CD4-positive, alpha-beta T cell treated with Interleukin-4 for 4 hours (primary cell): ENCODE measurements around the gene SNED1.

Experiments used
- DNase-seq: peaks from one replicate; pipeline ENCODE4 v3.0.0-alpha.2; 2020

Gene SNED1

GRCh38 chr2:241049739-241050623, 51.6 kb downstream of the SNED1 start:
- DNase-seq: no peak

DNA sequence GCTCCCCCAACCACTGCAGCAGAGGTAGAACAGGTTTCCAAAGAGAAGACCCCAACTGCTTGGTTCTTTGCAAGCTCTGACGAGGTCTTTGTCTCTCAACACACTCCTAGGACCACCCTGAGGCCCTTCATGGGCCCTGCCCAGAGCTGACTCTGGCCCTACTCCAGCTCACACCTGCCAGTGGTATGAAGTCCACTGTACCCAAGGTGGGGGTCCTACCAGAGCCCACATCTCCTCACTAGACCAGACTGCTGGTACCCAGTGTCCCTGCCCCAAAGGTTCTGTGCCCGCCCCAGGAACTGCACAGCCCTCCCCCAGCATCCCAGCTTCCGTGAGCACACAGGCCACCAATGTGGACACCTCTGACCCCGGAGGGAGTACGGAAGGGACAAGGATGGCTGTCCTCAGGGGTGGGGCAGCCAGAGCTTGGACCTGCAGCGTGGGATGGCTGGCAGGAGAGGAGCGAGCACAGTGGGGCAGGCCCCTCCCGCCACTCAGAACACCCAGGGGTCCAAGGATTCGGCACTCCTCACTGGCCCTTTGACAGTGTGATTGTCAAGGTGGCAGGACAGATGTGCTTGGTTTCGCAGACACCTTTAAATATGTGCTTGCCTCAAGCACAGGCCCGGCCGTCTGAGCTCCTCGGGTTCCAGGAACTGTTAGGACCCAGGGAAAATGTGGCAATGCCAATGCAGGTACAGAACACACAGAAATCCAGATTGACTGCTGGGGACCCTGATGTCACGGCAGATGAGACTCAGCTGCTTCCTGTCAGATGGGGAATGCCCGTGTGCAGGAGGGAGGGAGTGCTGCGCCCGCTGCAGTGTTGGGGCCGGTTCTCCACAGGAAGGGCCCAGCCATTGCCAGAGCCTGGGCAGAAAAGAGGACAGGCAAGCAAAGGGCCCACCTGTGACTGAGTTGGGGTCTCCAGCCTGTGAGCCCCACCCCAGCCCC, 52.5 kb downstream of the SNED1 start:
- DNase-seq: no peak

- DNase-seq: no peak
These were observed 53.4 kb downstream of the SNED1 start for GRCh38 chr2:241051578-241052487.

DNA sequence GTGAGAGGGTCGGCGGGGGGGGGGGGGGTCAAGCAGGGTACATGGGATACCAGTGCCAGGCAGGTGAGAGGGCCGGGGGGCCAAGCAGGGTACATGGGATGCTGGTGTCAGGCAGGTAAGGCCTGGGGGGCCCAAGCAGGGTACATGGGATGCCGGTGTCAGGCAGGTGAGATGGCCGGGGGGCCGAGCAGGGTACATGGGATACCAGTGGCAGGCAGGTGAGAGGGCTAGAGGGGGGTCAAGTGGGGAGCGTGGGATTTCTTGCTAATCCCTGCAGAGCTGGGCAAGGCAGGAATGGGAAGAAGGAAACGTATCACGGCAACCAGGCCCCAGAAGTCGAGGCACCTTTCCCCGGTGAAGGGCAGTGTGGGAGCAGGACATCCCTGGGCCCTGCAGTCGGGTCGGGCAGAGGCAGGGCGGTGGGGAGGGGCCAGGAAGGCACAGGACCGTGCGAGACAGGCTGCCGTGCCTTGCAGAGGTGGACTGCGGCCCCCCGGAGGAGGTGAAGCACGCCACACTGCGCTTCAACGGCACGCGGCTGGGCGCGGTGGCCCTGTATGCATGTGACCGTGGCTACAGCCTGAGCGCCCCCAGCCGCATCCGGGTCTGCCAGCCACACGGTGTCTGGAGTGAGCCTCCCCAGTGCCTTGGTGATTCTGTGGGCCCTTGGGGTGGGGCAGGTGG, 54.4 kb downstream of the SNED1 start:
- DNase-seq: no peak

DNA sequence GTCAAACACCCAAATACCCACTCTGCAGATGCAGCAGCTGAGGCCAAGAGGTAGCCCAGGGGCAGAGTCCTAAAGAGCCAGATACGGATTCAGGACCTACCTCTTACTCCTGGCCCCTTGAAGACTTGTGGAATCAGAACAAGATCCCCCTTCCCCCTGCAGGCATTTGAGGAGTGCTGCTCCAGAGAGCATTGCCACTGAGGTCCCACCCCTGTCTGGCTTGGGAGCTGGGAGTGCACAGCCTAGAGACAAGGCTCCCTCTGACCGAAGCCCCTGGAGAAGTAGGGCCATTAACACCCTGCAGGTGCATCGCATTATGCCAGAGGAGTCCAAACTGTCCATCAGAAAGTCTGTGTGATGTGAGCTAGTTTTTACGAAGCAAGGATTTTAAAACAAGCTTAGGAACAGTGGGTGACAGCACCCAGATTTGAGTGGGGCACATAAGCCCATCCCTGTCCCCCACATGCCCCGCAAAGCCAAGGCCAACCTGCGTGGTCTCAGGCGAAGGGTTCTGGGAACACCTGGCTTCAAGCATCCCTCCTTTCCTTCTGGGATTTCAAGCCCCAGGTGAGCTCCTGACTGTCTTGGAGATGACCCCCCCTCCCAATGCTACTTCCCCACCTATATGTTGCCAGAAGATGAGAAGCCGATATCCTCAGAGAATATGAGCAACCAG, 55.3 kb downstream of the SNED1 start:
- no peak for DNase-seq

DNA sequence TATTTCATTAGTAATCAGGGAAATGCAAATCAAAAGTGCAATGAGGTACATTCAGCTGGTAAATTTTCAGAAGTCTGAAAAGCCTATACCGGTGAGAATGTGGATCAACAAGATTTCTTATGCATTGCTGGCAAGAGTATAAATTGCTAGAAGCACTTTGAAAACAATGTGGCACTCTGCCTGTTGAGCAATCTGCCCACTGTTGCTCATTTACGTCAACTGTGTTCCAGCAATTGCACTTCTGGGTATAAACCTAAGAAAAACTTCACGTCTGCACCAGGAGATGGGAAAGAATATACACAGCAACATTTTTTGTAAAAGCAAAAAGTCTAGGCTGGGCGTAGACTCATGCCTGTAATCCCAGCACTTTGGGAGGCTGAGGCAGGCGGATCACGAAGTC, 62.9 kb downstream of the SNED1 start:
- DNase-seq: no peak

DNA sequence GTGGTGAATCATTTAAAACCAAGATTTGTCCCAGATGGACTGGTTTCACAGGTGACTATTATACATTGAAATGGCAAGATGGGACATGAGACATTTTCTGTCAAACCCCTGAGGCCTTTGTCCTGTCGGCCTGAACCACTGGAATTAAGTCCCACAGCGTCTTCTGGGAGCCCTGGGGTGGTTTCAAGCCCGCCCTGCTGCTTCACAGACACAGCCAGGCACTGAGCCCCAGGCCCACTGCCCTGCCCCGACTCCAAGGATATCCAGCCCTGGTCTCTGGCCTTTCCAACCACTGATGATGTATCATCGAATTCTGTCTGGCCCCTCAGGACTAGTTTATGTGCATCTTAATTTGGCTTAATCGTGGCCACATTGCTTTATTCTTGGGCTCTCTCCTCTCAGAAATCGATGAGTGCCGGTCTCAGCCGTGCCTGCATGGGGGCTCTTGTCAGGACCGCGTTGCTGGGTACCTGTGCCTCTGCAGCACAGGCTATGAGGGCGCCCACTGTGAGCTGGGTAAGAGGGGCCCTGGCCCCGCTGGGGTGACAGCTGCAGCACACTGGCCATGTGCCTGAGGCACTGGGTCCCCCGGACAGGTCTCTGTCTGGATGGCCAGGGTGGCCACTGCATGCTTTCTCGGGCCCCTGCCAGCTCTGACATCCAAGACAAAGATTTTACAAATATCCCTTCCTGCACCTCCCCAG, 64.1 kb downstream of the SNED1 start:
- no peak for DNase-seq

DNA sequence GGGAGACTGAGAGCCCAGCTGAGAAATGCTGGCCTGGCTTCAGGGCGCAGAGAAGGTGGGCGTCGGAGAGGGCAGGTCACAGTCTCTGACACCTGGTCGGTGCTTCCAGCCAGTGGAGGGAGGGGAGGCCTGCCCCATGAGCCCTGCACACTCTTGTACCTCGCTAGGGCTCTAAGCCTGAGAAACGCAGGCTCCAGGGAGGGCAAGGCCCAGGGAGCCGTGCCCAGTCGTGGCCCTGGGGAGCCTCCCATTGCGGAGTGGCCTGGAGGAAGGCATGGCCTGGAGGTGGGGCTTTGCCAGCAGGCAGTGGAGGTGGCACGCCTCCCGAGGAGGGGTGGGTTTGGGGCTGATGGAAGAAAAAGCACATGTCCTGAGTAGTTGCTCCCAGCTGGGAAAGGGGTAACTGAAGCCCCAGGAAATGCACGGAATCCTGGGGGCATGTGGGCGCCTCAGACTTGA, 64.7 kb downstream of the SNED1 start:
- DNase-seq: no peak

DNA sequence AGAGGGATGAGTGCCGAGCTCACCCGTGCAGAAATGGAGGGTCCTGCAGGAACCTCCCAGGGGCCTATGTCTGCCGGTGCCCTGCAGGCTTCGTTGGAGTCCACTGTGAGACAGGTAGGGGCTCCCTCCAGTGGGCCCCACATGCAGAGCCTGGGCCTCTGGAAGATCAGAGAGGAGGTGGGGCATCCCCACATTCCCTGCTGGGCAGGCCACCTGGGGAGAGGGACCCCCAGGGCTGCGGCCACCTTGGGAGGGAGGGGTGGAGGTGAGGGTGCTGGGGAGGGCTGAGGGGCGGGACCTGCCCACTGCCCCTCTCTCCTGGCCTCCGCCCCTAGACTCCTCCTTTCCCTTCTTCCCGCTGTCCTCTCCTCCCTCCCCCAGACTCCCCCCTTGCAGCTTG, 65.2 kb downstream of the SNED1 start:
- DNase-seq: no peak

- DNase-seq: peak; percentile 26
These were observed 65.8 kb downstream of the SNED1 start for GRCh38 chr2:241064008-241064801.

GRCh38 chr2:241064802-241065354, 66.5 kb downstream of the SNED1 start:
- no peak for DNase-seq

GRCh38 chr2:241065355-241065803, 67.0 kb downstream of the SNED1 start:
- no peak for DNase-seq

DNA sequence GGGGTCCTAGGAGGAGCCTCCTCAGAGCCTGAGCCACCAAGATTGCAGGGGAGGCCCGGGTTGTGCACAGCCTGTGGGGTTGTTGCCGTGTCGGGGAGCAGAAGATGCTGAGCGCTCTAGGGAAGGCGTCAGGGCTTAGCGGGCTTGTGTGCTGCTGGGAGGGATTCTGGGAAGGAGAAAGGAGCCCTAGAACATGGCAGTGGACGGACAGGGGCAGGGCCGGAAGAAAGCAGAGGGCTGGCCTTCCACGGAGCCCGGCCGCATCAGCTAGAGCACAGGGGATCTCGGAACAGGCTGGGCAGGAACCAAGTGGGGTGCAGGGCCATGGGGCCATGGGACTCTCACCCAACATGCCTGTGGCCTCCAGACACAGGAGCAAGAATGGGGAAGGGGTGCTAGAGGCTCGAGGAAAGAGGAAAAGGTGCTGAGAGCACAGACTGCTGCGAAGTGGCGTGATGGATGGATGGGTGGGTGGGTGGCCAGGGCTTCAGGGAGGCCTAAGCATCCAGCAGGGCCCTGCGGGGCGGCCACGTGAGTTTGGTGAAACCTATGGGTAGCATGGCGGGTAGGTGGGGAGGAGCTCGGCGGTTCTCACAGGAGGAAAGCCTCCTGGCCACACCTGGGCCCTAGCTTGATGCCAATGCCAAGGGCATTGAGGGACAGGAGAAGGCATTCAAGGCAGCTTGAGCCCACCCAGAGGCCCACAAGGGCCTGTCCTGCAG, 67.9 kb downstream of the SNED1 start:
- no peak for DNase-seq

DNA sequence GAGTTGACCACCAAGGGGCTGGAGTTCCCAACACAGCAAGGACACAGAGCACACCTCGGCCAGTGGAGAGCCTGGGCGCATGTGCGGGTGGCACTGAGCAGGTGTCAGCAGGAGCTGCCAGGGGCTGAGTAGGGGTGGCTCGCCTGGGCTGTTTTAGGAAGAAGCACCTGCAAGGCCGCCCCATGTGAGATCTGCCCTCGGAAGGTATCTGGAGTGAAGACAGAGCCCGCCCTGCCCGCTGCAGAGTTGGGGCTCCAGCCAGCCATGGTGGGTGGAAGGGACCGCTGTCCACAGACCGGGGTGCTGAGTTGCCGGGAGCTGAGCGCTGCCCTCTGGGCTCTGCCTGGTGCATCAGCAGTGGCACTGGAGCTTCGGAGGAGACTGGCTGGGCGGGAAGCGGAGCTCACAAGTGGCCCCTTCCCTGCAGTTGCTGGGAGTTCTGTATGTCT, 68.5 kb downstream of the SNED1 start:
- no peak for DNase-seq

GRCh38 chr2:241067501-241068135, 69.2 kb downstream of the SNED1 start:
- no peak for DNase-seq

GRCh38 chr2:241068136-241068941, 69.9 kb downstream of the SNED1 start:
- no peak for DNase-seq
